Natural killer cell (primary cell): ENCODE data around the gene FAM168B. TPM values are rescaled to one million over a fixed set of nuclear protein-coding genes. Genes with fewer than 3 reads are reported as not detected.

Experiments
- ATAC-seq, 3 donors: fragments of 150-1000 bp in 2 of 3; fragments of 200-7000 bp in 1 of 3; cut with Tn5 transposase; 1 replicate in 1 of 3; 2 replicates in 2 of 3; pipeline ENCODE4 v1.10.0; 2021; ENCODE audit warnings: mild to moderate bottlenecking in 2 of 3, moderate library complexity in 2 of 3
- DNase-seq, 2 donors: peaks; one replicate each; pipeline versions ENCODE4 v3.0.0 to v3.0.0-alpha.2; 2013 to 2021; ENCODE audit warnings: mixed read lengths in 1 of 2
- H3K27ac ChIP-seq: one replicate; pipeline ENCODE4 v1.5.1; 2013; ENCODE audit warnings: mild to moderate bottlenecking, low read length
- H3K27me3 ChIP-seq: one replicate; pipeline ENCODE4 v1.6.1; 2013; ENCODE audit warnings: low read length; ENCODE audit not compliant: control insufficient read depth, insufficient read depth
- H3K36me3 ChIP-seq: one replicate; pipeline ENCODE4 v1.6.1; 2013; ENCODE audit warnings: low read length; ENCODE audit not compliant: control insufficient read depth, insufficient read depth
- H3K4me1 ChIP-seq: one replicate; pipeline ENCODE4 v1.6.1; 2013; ENCODE audit warnings: low read length; ENCODE audit not compliant: control insufficient read depth, insufficient read depth
- H3K4me3 ChIP-seq: one replicate; pipeline ENCODE4 v1.5.1; 2013; ENCODE audit warnings: low read length
- H3K9me3 ChIP-seq: one replicate; pipeline ENCODE4 v1.6.1; 2013; ENCODE audit warnings: low read length; ENCODE audit not compliant: control insufficient read depth, insufficient read depth
- H3K27ac Mint-ChIP-seq, 2 donors: one replicate each; pipeline ENCODE4 v1.8.0; 2022; ENCODE audit warnings: mild to moderate bottlenecking in 2 of 2, mixed read lengths in 2 of 2, moderate library complexity in 1 of 2
- H3K27me3 Mint-ChIP-seq, 2 donors: one replicate each; pipeline ENCODE4 v1.8.0; 2022; ENCODE audit warnings: low read depth in 2 of 2, mixed read lengths in 2 of 2
- H3K36me3 Mint-ChIP-seq: one replicate; pipeline ENCODE4 v1.8.0; 2022; ENCODE audit warnings: mixed read lengths
- H3K4me1 Mint-ChIP-seq, 2 donors: one replicate each; pipeline ENCODE4 v1.8.0; 2022; ENCODE audit warnings: mixed read lengths in 2 of 2
- H3K4me3 Mint-ChIP-seq: one replicate; pipeline ENCODE4 v1.8.0; 2022; ENCODE audit warnings: mild to moderate bottlenecking, moderate library complexity, mixed read lengths
- H3K9me3 Mint-ChIP-seq, 2 donors: one replicate each; pipeline ENCODE4 v1.8.0; 2022; ENCODE audit warnings: mixed read lengths in 2 of 2
- CTCF ChIP-seq: fragments of 200-600 bp; IDR thresholded peaks from one replicate; pipeline ENCODE4 v1.8.0; 2022; ENCODE audit warnings: antibody characterized with exemption
- WGBS: methylation state at CpG from one replicate; pipeline ENCODE4 v1.1.7; 2013; ENCODE audit warnings: missing lambda C conversion rate; ENCODE audit not compliant: insufficient coverage; 5-methylcytosine and 5-hydroxymethylcytosine counted together
- intact Hi-C: fragments of 100-400 bp; cut with micrococcal nuclease; formaldehyde crosslinking; loops from one replicate; pipeline ENCODE4 v1.14.2; 2022
- total RNA-seq, 4 donors: library from RNA; stranded (reverse); fragments of 120-200 nt in 1 of 4; gene quantifications; one replicate each; pipeline versions ENCODE4 v1.2.3 to v1.2.4, GENCODE V29; 2013 to 2022

The FAM168B gene
- total RNA-seq, 3 donors from 2014 or later (not counting 1 experiment from before 2014, with no cell fraction given), result 56.0 to 70.7 (median 65.3) TPM

GRCh38 chr2:131094463-131095281, 1.4 kb upstream of the FAM168B start:
- Histone ChIP-seq H3K27me3 (no peaks in the 10 kb centered on the region), H3K9me3 (no peaks in the 10 kb centered on the region), H3K4me1 (peaks cover 20% of the 10 kb centered on the region), H3K27ac (no peak overlapping the region), H3K36me3 (no peaks in the 10 kb centered on the region), H3K4me3 (peak overlapping the region; percentile 69)
- WGBS, result 91% methylated on average over 19 of the region's 22 CpGs
- Mint-ChIP-seq H3K27me3 (no peaks in the 10 kb centered on the region), H3K4me1 (peaks cover 15 to 16% of the 10 kb centered on the region in 2 donors), H3K4me3 (peak overlapping the region; percentile 91), H3K36me3 (no peaks in the 10 kb centered on the region), H3K9me3 (no peaks in the 10 kb centered on the region), H3K27ac (peak overlapping the region; percentile 87 to 98)
- TF ChIP-seq CTCF, result no peak
- DNase-seq, result no peak
- no peak for ATAC-seq
- intact Hi-C loops, result no loop called here

GRCh38 chr2:131093696-131094462, 619 bp upstream of the FAM168B start:
- DNase-seq, result peak in 1 of 2 donors; percentile 17
- peaks cover 15 to 16% of the 10 kb centered on the region in 2 donors for H3K4me1 Mint-ChIP-seq
- H3K4me3 Mint-ChIP-seq, result peak overlapping the region; percentile 91
- H3K36me3 ChIP-seq, result no peaks in the 10 kb centered on the region
- H3K27ac ChIP-seq, result peak overlapping the region; percentile 76
- 11% methylated on average over 37 of the region's 37 CpGs for WGBS
- peak overlapping the region; percentile 69 for H3K4me3 ChIP-seq
- H3K36me3 Mint-ChIP-seq, result no peaks in the 10 kb centered on the region
- peak; percentile 74 to 83 (median 76) for ATAC-seq
- intact Hi-C loops, result loop anchor here (1.0 kb wide), 1 partner anchor 10 kb away; no protein-coding TSS in a partner anchor
- no peaks in the 10 kb centered on the region for H3K27me3 ChIP-seq
- H3K9me3 ChIP-seq, result no peaks in the 10 kb centered on the region
- no peak for TF ChIP-seq CTCF
- peak overlapping the region; percentile 87 to 98 for H3K27ac Mint-ChIP-seq
- no peaks in the 10 kb centered on the region for H3K9me3 Mint-ChIP-seq
- no peaks in the 10 kb centered on the region for H3K27me3 Mint-ChIP-seq
- H3K4me1 ChIP-seq, result peaks cover 20% of the 10 kb centered on the region

GRCh38 chr2:131092458-131093005, 728 bp downstream of the FAM168B start:
- no peaks in the 10 kb centered on the region for H3K9me3 Mint-ChIP-seq
- peaks cover 6% of the 10 kb centered on the region for H3K36me3 ChIP-seq
- H3K4me1 ChIP-seq, result peaks cover 20% of the 10 kb centered on the region
- WGBS, result 3% methylated on average over 26 of the region's 26 CpGs
- H3K27me3 ChIP-seq, result no peaks in the 10 kb centered on the region
- no peaks in the 10 kb centered on the region for H3K27me3 Mint-ChIP-seq
- peak overlapping the region; percentile 60 for H3K4me3 ChIP-seq
- H3K27ac ChIP-seq, result peak overlapping the region; percentile 66
- H3K27ac Mint-ChIP-seq, result peak overlapping the region; percentile 87 to 98
- intact Hi-C loops, result loop anchor here (1.0 kb wide), 1 partner anchor 12 kb away; no protein-coding TSS in a partner anchor
- H3K4me1 Mint-ChIP-seq, result peaks cover 15 to 25% of the 10 kb centered on the region in 2 donors
- H3K9me3 ChIP-seq, result no peaks in the 10 kb centered on the region
- ATAC-seq (no peak), DNase-seq (no peak)
- H3K36me3 Mint-ChIP-seq, result no peaks in the 10 kb centered on the region
- no peak for TF ChIP-seq CTCF
- H3K4me3 Mint-ChIP-seq, result peak overlapping the region; percentile 93
